NCI-H1930 (cell line): ENCODE results near the gene RNU1-3.
"Not testable (repeated sequence)": the region's sequence is repeated elsewhere in the genome, so short reads cannot be mapped to it uniquely, and the experiment has no call there.

Experiments used
- DNase-seq, 2 experiments: peaks; one replicate each; lab custom pipeline; 2025; lab: John Stamatoyannopoulos, UW

Gene RNU1-3

GRCh38 chr1:16666502-16667413, at the start of gene RNU1-3:
Gene RNU1-3, minus strand, starts transcription at chr1:16666948.
- not testable (repeated sequence) for DNase-seq

- not testable (repeated sequence) for DNase-seq
These were observed 46.7 kb upstream of the RNU1-3 start for GRCh38 chr1:16713480-16713879.

DNA sequence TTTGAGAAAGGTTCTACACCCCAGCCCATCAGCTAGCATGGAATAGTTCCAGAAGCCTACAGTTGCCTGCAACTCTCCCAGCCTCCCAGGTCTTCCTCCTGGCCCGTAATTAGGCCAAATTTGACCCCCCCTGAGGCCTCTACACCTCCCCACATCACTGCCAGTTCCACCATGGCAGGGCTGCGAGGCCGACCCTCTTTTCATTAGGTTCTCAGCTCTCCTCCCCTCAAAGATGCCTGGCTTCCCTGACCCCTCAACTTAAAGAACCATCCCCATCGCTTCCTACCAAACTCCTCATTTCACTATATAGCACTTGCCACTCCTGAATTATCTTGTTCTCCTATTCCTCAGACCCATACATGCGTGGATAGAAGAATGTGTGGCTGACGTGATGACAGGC, 46.2 kb upstream of the RNU1-3 start:
- not testable (repeated sequence) for DNase-seq

- not testable (repeated sequence) for DNase-seq
These were observed 45.8 kb upstream of the RNU1-3 start for GRCh38 chr1:16712582-16712981.

DNA sequence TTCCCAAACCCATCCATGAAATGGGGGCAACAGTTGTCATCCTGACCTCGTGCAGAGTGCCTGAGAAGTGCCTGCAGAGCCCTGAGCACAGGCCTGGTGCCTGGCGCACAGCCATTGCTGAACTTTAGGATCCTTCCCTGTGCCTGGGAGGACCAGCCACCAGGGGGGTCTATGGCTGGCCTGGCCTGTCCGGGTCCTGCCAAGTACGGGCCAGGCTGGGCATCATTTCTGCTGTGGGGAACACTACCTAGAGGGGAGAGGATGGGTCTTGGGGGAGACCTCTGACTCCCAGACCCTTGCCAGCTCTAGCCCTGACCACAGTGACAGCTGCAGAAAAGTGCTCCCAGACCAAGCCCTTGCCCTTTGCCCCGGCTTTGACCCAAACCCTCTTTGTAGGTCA, 45.4 kb upstream of the RNU1-3 start:
- DNase-seq, result not testable (repeated sequence)

- not testable (repeated sequence) for DNase-seq
These were observed 43.9 kb upstream of the RNU1-3 start for GRCh38 chr1:16710618-16711017.

- not testable (repeated sequence) for DNase-seq
These were observed 42.9 kb upstream of the RNU1-3 start for GRCh38 chr1:16709659-16710087.

DNA sequence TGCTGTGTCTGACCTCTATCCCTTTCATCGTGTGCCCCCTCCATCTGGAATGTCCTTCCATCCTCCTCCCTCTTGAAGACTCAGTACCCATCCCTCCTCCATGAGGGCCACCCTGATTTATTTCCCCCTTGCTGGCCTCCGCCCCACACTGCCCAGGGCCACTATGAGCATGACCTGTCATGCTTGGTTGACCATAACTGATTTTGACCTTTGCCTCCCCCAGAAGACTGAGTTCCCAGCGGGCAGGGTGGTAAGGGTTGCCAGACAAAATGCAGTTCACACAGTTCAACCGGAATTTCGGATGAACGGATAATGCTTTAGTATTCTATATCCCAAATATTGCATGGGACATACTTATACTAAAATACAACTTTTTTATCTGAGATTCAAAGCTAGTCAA, 42.0 kb upstream of the RNU1-3 start:
- DNase-seq, result not testable (repeated sequence)

DNA sequence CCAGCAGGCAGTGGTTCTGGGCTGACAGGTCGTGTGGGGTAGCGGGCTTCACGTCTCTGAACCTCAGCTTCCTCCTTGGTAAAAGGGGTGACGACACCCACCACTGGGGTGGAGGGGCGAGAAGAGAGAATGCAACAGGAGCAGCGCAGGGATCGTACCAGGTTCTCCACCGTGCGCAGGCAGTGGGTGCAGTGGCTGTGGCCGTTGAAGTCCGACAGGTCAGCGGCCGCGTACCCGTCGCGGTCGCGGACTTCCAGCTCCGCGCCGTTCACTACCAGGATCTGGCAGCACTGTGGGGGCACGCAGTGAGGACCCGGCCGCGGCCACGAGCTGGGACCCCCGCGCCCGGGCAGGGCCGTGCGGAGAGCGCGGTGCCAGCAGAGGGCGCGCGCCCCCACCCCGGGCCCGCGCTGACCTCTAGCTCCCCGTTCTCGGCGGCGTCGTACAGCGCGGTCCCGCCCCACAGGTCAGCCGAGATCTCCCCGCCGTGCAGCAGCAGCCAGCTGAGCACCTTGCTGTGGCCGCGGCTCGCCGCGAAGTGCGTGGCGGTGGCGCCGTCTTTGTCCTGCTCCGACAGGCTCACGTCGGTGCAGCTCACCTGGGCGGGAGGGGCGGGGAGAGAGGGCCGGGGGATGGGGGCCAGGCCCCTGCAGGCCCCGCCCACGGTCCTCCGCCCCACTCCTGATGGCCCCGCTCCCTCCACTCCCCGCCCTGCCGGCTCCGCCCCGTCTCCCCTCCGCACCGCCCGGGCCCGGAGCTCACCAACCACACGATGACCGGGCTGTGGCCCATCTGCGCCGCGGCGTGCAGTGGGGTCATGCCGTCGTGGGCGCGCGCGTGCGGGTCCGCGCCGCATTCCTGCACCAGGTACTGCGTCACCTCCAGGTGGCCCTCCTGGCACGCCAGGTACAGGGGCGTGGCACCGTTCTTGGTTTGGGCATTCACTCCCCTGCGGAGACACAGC, 40.7 kb upstream of the RNU1-3 start:
- not testable (repeated sequence) for DNase-seq

DNA sequence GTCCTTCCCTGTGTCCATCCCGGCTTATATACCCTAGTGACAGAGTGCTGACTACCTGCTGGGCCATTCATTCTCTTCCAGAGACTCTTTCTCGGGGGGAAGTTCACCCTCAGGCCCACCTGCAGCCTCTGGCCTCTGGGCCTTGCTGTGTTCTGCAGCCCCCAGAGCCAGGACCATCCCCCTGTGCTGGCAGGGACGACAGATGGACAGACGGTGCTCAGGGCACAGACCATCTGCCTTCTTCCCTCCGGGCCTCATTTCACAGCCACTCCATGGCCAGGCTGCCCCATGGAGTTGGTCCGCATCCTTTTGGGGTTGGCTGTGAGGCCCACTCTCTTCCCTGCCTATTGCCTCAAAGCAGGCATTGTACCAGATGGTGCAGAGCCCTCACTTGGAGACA, 39.6 kb upstream of the RNU1-3 start:
- not testable (repeated sequence) for DNase-seq

GRCh38 chr1:16704502-16705100, 37.9 kb upstream of the RNU1-3 start:
- not testable (repeated sequence) for DNase-seq

- not testable (repeated sequence) for DNase-seq
These were observed 37.3 kb upstream of the RNU1-3 start for GRCh38 chr1:16704076-16704475.

- DNase-seq, result not testable (repeated sequence)
These were observed 36.9 kb upstream of the RNU1-3 start for GRCh38 chr1:16703602-16704001.

DNA sequence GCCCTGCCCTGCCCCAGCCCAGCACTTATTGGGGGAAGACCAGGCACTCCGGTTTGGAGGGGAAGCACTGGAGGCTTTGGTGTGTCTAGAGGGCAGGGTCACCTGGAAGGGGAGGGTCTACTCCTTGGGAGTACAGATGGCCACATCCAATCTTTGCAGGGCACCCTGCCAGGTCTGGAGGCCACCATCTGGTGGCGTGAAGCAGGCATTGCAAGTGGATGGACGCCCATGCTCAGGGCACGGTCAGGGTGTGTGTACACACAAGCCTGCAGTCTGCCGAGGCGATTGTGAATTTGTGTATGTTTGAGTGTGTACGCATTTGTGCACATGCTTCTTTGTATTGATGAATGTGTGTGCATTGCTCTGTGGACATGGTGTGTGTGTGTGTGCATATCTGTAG, 36.4 kb upstream of the RNU1-3 start:
- DNase-seq, result not testable (repeated sequence)

- not testable (repeated sequence) for DNase-seq
These were observed 35.5 kb upstream of the RNU1-3 start for GRCh38 chr1:16702280-16702679.

DNA sequence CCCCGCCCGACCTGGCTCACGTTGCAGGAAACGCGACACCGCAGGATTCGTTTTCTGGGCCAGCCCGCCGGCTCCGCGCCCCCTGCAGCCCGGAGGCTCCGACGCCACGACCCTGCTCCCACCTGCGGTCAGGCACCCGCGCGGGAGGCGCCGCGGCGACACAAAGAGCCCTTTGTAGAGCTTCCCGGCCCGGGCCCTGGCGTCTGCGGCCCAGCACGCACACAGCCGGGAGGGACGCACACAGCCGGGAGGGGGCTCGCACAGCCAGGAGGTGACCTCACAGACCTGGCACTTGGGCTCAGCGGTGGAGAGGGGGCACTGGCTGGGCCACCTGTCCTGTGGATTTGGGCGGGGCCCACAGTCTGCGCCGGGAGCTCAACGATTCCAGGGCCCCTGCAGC, 34.4 kb upstream of the RNU1-3 start:
- not testable (repeated sequence) for DNase-seq

DNA sequence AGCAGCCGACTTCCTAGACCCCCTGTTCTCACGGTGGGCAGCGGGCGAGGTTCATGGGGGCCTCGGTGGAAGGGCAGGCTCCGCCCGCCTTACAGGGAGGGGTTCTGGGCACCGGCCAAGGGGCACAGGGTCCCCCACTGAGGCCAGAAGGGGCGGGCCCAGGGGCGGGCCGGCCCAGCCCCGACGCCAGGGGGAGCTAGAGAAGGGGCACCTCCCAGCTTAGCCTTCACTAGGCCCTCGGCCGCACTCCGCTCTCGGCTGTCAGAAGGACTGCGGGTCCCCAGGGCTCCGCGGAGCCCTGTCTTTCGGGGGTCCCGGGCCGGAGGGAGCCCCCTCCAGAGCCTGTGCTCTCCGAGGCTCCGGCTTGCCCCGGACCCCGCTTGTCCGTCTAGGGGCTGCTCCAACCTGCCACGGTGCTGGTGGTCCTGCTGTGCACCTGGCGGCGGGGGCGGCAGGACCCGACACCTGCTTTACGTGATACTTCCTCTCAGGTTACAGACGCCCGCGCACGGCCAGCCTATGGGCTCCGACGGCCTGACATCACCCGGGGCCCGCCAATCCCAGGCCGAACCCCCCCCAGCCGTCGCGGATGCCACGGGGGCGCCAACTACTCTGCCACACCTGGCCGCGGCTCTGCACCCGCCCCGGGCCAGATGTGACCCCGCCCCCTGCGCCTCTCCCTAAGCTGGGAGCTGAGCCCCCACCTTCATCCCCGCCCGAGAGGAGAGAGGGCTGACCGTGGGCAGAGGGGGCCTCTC, 33.6 kb upstream of the RNU1-3 start:
- not testable (repeated sequence) for DNase-seq

GRCh38 chr1:16699440-16699839, 32.7 kb upstream of the RNU1-3 start:
- not testable (repeated sequence) for DNase-seq

- DNase-seq, result not testable (repeated sequence)
These were observed 30.4 kb upstream of the RNU1-3 start for GRCh38 chr1:16697152-16697551.

DNA sequence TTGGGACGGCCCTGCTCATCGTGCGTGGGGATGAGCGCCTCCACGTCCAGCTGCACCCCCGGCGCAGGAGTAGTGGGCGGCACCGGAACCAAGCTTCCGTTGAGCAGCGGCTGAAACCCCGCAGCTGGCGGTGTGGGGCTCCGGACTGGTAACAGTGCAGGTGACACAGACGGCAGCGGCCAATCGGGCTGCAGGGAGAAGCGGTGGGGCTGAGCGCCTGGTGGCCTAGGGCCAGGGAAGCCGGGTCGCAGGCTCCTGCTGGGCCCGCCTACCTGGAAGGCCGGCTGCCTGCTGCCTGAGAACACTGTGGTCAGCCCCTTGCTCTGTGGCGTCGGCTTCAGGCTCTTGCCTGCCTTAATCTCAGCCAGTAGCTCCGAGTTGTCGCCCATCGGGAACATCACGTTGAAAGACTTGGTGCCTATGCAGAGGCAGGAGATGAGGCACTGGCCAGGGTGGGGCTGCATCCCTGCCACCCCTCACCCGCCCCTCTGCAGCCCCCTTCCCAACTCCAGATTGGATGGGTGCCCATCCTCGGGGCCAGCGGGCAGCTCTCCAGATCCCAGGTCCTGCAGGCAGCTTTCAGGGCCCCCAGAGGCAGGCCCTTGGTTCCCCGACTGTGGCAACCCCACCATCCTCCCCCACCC, 29.9 kb upstream of the RNU1-3 start:
- DNase-seq, result not testable (repeated sequence)

DNA sequence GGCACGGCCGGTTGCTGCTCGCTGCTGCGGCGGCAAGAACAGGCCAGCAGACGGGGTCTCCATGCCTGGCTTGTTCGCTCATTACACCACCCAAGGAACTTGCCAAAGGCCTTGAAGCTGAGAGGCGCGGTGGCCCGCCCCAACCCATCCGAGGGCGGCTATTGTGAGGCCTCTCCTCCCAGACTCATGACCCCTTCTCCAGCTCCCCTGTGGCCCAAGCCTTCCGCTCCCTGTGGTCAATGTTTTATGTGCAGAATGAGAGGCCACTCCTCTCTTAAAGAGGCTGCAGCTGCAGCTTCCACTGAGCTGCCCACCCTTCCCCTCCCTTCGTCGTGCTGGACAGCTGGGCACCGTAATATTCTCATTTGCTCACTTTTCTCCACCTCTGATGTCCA, 27.6 kb upstream of the RNU1-3 start:
- DNase-seq, result not testable (repeated sequence)
